Ectodermal cell (in vitro differentiated cells): ENCODE measurements around the gene CEP112.

Source experiments
- H3K27ac ChIP-seq: 2 replicates; pipeline ENCODE4 v1.7.0; 2013; ENCODE audit warnings: mild to moderate bottlenecking, low read depth, low read length; ENCODE audit not compliant: insufficient read depth, poor library complexity, severe bottlenecking
- H3K27me3 ChIP-seq: 2 replicates; pipeline ENCODE4 v1.7.0; 2013; ENCODE audit warnings: mild to moderate bottlenecking, low read length; ENCODE audit not compliant: insufficient read depth, control insufficient read depth, poor library complexity, severe bottlenecking
- H3K36me3 ChIP-seq: one replicate; pipeline ENCODE4 v1.7.0; 2013; ENCODE audit warnings: low read length; ENCODE audit not compliant: control insufficient read depth, insufficient read depth
- H3K4me1 ChIP-seq: one replicate; pipeline ENCODE4 v1.7.0; 2013; ENCODE audit warnings: low read length; ENCODE audit not compliant: control insufficient read depth, insufficient read depth
- H3K4me3 ChIP-seq: 2 replicates; pipeline ENCODE4 v1.7.0; 2013; ENCODE audit warnings: low read depth, low read length, control low read depth; ENCODE audit not compliant: insufficient read depth
- H3K9me3 ChIP-seq: 2 replicates; pipeline ENCODE4 v1.7.0; 2013; ENCODE audit warnings: mild to moderate bottlenecking, low read length, moderate library complexity; ENCODE audit not compliant: control insufficient read depth
- WGBS, 2 experiments: methylation state at CpG; one replicate each; pipeline ENCODE4 v1.1.7; 2013; ENCODE audit warnings: missing lambda C conversion rate in 2 of 2; 5-methylcytosine and 5-hydroxymethylcytosine counted together

CEP112 gene

GRCh38 chr17:65592125-65592965, 599.6 kb downstream of the CEP112 start:
- H3K9me3 ChIP-seq = no peaks in the 10 kb centered on the region
- H3K4me3 ChIP-seq = no peak overlapping the region
- peaks cover 31% of the 10 kb centered on the region for H3K4me1 ChIP-seq
- H3K36me3 ChIP-seq = no peaks in the 10 kb centered on the region
- no peak overlapping the region for H3K27ac ChIP-seq
- 80 to 82% methylated on average over 7 of the region's 7 CpGs for WGBS, 2 experiments
- no peaks in the 10 kb centered on the region for H3K27me3 ChIP-seq

GRCh38 chr17:65589321-65589720, 602.6 kb downstream of the CEP112 start:
- H3K4me3 ChIP-seq = no peak overlapping the region
- WGBS, 2 experiments = 95 to 96% methylated on average over 5 of the region's 5 CpGs
- no peaks in the 10 kb centered on the region for H3K27me3 ChIP-seq
- no peak overlapping the region for H3K27ac ChIP-seq
- no peaks in the 10 kb centered on the region for H3K9me3 ChIP-seq
- H3K36me3 ChIP-seq = no peaks in the 10 kb centered on the region
- peaks cover 25% of the 10 kb centered on the region for H3K4me1 ChIP-seq

DNA sequence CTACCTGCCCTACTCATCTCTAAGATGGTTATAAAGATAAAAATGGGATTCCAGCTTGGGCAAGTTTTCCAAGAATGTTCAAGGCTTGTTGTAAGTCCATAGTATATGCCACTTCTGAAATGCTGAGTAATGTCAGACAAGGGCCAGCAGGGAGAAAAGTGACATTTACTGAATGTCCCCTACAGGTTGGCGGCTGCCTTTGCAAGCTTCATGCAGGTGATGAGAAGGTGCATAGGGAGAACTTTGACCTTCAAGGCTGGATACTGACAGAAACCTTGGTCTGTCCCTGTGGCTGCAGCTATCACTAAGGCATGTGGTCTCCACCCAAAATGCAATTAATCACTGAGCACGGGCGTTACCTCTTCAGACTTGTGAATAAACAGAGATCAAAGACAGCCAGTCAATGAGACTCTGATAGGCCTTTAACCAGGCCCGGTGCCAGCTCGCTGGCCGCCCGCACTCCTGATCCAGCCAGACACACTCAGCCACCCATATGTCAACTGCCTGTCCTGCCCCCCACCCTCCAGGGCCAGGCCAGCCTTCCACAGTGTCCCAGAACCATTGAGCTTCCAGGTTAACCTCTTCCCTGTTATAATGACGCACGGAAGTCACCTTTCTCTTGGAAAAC, 603.6 kb downstream of the CEP112 start:
- 92% methylated on average over 9 of the region's 9 CpGs for WGBS, 2 experiments
- no peak overlapping the region for H3K27ac ChIP-seq

GRCh38 chr17:65587534-65588180, 604.3 kb downstream of the CEP112 start:
- 90 to 94% methylated on average over 9 to 10 of the region's 10 CpGs for WGBS, 2 experiments
- Histone ChIP-seq H3K4me3 (no peak overlapping the region), H3K27ac (no peak overlapping the region)

More for the DNA sequence above, 603.6 kb downstream of the CEP112 start:
- Histone ChIP-seq H3K9me3 (no peaks in the 10 kb centered on the region), H3K27me3 (no peaks in the 10 kb centered on the region), H3K4me3 (no peak overlapping the region), H3K36me3 (no peaks in the 10 kb centered on the region), H3K4me1 (peaks cover 17% of the 10 kb centered on the region)

GRCh38 chr17:65586899-65587298, 605.0 kb downstream of the CEP112 start:
- Histone ChIP-seq H3K4me1 (peaks cover 11% of the 10 kb centered on the region), H3K9me3 (no peaks in the 10 kb centered on the region), H3K4me3 (no peak overlapping the region), H3K27me3 (no peaks in the 10 kb centered on the region), H3K27ac (no peak overlapping the region), H3K36me3 (no peaks in the 10 kb centered on the region)
- 61 to 69% methylated on average over 9 of the region's 9 CpGs for WGBS, 2 experiments

More at GRCh38 chr17:65587534-65588180, 604.3 kb downstream of the CEP112 start:
- peaks cover 11% of the 10 kb centered on the region for H3K4me1 ChIP-seq
- no peaks in the 10 kb centered on the region for H3K36me3 ChIP-seq
- no peaks in the 10 kb centered on the region for H3K9me3 ChIP-seq
- no peaks in the 10 kb centered on the region for H3K27me3 ChIP-seq
